Muscle of back (tissue), 11 donors: ENCODE data around the gene BABAM2. TPM values are rescaled to one million over a fixed set of nuclear protein-coding genes. Genes with fewer than 3 reads are reported as not detected.

Source experiments
- DNase-seq, 3 donors: peaks; one replicate each; pipeline versions ENCODE4 v3.0.0 to v3.0.0-alpha.2; 2013
- polyA plus RNA-seq, 10 donors: library from polyadenylated mRNA; unstranded; fragments of 120-200 nt; gene quantifications; one replicate each; pipeline ENCODE4 v1.2.1, GENCODE V29; 2013; ENCODE audit not compliant: insufficient read length in 10 of 10

BABAM2 gene
- polyA plus RNA-seq, 10 donors: 19.7 to 26.0 (median 23.7) TPM

DNA sequence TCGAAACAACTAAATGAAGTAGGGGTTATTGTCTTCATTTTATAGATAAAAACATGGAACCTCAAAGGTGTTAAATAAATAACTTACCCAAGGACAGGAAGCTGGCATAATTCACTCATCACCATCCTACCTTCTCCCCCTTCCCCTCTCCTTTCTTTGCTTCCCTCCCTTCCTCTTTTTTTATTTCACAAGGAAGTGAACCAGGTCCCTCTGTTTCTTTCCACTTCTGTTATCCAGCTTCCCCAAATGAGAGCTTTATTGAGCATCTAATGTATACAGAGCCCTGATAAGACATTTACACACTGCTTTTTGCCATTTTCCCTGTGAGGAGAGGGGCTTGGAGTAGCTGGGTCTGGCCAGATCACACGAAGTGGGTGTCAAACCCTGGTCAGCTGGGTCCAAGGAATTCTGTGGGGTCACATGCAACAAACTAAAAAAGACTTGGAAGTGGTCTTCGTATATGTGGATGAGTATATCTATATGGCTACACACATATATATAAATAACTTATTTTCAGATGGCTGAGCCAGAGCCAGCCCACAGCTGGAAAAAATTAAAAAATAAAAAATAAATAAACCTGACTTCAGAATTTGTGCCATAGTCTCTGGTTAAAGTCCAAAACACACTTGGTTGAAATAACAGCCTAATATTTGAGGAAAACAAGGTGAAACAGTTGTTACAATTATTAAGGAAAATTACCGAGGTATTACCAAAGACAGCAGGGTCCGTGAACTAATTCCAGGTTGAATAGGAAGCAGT is 452.8 kb downstream of the BABAM2 start:
- no peak for DNase-seq

DNA sequence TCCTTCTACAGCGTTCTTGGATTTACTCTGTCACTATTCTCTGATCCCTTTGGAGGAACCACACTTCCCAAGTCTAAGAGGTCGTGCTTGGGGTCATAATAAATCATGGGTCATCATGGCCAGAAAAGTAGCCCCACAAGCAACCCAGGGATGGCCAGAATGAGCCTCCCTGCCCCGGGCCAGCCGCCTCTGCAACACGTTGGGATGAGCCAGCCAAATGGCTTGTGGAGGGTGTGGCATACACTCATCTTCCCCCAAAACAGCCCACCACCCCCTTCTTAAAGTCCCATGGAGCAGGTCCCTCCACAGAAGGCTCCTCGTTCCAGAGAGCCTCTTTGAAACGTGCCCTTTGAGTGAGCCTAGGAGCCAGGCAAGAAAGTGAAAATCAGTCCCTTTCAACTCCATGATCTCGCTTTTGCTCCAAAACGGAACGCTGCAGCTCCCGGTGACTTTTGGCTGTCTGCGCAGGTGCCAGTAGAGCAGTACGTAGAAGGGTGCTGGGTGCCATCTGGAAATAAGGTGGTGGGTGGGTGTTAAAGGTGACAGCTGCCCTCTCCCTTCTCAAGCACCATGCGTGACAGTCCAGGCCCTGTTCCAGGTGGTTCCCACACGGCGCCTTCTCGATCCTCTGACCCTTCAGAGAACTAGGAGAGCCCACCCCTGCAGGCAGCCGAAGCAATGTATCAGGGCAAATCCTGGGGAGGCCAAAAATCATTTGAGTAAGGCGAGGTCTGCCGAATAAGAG is 453.6 kb downstream of the BABAM2 start:
- DNase-seq: no peak

DNA sequence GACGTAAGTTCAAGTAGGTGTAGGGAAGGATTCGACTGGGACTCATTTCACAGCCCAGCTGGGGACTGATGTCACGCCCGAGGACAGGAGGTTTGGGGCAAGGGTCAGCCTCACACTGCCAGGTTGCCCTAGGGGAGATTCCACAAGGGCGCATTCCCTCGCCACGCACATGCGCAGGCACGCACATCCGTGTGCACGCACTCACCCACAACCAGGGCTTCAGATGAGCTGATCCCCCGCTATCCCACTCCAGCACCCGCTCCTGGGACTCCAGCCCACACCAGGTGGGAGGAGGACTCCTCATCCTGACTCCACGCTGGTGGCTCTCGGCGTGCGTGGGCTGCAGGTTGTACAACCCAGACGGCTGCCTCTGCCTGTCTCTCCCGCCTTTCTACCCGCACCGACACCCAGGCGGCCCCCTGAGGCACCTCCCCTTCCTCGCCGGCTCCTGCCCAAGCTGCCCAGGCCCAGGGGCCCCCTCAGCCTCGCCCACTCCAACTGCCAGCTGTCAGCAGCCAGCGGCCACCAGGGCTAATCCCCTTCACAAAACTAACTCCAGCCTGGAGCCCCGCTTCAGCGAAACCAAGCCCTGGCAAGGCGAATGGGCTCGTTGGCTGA is 454.3 kb downstream of the BABAM2 start:
- DNase-seq: peak in 1 of 3 donors; percentile 34

DNA sequence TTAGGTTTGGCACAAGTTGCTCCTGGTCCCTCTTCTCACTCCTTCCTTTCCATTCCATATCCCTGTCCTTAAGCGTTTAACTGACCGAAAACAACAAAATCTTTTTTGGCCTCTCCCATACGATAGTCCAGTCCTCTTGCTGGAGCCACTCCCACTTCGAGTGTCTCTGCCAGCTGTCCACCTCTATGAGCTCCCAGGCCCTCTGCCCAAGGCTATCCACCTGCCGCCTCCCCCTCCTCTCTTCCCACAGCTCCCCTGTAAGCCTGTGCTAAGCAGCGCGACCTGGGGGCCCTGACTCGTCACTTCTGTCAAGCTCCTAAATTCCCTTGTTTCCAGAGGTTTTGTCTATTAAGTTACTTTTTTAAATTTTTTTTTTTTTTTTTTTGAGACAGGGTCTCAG is 455.1 kb downstream of the BABAM2 start:
- DNase-seq: peak in 2 of 3 donors; percentile 43 to 46

DNA sequence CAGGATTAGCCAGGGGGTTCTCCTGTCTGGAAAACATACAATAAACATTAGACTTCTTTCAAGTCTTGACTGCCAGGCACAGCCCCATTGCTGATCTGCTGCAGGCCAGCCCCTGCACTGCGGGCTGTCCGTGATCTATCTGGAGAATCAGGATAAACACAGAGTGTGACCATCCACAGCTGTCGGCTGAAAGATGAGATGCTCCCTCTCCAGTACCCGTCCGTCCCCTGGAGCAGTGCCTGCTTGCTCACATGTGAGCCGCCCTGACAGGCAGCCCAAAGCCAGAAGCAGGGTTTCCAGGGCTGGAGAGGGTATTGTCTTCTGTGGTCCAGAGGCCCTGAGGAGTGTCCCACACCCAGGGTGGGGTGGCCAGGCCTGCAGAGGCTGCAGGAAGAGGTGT is 456.1 kb downstream of the BABAM2 start:
- peak; percentile 75 to 81 (median 80) for DNase-seq

GRCh38 chr2:28347193-28347592 is 456.7 kb downstream of the BABAM2 start:
- DNase-seq: no peak

DNA sequence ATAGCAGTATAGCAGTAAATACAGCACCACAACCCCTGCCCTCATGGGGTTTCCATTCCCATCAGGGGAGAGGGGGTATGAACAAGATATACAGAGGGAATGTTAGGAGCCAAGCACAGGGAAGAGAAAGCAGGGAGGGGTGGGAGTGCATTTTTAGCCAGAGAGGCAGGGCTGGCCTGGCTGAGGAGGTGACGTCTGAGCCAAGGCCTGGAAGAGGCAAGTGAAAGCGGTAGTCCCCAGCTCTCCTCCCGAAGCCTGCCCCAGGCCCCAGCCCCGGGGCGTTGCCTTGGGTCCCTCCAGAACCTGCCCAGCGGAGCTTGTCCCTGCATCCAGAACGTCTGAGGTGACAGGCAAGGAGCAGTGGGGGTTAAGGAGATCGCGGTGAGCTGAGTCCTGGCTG is 457.1 kb downstream of the BABAM2 start:
- no peak for DNase-seq

DNA sequence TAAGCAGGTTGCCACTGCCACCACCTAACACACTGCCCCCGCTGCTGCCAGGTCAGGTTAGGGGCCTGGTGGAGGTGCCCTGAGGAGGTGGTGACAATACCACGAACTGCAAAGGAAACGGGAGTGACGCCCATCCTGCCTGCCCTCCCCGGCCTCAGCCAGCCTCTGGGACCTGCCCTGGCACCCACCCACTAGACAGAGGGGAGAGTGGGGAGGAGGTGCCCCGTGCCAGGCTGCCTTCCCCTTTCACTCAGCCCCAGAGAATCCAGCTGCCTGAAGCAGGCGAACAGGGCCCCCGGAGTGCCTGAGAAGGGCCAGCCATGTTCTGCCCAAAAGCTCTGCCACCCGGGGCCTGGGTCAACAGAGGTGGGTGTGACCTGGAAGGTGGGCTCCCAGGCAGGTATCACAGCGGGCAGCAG is 457.6 kb downstream of the BABAM2 start:
- DNase-seq: no peak

DNA sequence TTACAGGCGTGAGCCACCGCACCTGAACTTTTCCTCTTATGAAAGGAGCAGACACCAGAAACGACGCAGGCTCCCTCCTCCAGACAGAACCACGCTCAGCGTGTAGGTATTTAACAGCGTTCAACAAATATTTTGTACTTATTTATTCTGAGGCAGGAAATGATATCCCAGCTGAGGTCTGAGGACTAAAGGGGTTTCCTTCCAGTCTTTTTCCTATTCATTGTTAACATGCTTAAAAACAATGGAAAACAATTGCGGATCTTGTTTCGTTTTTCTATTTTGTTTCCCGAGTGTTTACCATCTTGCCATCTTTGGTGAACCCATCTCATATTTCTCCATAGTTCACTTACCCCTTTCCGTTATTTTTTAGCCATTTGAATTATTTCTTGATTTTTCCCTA is 458.4 kb downstream of the BABAM2 start:
- no peak for DNase-seq

DNA sequence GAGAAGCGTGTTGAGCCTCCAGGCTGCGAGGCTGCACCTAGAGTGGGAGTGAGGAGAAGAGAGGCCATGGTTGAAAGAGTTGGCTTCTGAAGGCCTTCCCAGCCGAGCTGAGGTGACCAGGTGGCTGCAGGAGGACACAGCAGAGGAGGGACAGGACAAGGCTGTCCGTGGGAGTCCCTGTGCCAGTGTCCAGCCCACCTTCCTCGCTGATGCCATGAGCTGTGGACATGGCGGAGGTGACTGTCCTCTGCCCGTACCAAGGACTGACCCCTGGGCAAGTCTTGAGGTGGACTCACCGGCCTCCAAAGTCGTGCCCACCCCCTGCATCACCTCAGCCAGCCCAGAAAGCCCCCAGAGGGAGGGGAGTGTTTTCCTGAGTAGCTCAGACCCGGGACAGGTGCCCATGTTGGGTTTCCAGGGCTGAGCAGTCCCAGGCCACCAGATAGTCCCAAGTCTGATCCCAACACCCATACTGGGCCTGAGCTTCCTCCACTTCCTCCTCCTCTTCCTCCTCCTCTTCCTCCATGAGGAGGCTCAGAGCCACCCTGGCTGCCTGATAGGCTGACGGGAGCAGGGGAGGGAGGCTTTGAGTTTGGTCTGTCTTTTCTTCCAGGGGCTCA is 459.1 kb downstream of the BABAM2 start:
- DNase-seq: no peak

- DNase-seq: no peak
These were observed 459.7 kb downstream of the BABAM2 start for GRCh38 chr2:28350196-28350595.

DNA sequence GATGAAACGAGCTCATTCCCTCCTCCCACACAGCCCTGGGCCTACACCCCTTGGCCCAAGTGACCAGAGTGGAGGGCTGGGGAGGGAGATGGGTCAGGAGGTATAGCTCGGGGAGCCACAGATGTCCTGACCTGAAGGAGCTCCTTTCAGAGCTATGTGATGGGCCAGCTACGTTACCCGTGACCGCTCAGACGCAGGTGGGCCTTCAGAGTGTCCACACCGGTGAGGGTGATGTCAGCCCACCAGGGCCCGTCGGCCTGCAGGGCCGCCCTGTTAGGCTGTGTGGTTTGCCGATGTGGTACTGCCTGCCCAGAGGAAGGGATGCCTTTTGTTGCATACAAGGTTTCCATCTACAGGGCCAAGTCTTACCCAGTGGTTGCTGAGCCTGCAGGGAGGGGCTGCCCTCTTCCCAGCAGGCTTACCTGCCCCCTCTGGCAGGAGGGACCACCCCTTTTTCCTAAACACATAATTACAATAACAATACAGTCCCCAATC is 460.3 kb downstream of the BABAM2 start:
- DNase-seq: no peak

DNA sequence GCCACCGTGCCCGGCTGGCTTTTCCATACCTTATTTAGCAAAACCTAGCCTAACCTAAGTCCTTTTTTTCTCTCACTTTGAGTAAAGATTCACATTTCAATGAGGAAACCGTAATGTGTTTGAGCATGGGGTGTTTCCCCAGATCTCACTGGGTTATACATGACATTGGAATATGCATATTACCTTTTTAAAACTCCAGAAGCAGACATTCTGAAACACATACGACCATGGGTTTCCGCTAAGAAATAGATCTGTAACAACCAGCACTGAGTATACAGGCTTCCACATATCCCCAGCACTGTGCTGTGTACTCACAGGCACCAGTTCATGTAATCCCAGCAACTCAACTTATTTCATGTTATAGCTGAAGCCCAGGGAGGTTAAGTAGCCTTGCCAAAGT is 461.1 kb downstream of the BABAM2 start:
- DNase-seq: no peak

- DNase-seq: peak in 1 of 3 donors; percentile 62
These were observed 461.6 kb downstream of the BABAM2 start for GRCh38 chr2:28352104-28352503.

DNA sequence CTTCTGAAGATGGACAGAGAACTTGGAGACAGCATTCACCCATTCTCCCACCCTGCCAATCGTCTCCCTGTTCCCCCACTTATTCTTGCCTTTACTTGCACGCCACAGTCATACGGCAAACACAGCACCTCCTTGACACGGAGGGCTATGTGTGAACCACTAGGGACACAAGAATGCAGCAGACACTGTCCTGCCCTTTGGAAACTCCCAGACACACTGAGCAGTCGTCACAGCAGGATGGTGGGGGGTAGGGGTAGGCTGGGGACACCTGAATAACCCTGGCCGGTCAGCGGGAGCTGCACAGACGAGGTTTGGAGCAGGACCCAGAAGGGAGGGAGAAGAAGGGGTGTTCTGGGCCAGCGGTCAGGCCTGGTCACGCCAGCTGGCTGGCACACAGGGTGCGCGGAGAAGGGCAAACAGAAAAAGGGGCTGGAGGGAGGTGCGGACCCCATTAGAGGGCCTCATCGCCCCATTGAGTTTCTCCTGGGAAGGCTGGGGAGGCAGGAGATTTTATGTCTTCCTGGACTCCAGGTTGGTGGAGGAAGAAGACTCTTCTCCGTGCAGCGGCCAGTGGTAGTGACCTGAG is 462.2 kb downstream of the BABAM2 start:
- DNase-seq: no peak

GRCh38 chr2:28354920-28355520 is 464.5 kb downstream of the BABAM2 start:
- DNase-seq: no peak

DNA sequence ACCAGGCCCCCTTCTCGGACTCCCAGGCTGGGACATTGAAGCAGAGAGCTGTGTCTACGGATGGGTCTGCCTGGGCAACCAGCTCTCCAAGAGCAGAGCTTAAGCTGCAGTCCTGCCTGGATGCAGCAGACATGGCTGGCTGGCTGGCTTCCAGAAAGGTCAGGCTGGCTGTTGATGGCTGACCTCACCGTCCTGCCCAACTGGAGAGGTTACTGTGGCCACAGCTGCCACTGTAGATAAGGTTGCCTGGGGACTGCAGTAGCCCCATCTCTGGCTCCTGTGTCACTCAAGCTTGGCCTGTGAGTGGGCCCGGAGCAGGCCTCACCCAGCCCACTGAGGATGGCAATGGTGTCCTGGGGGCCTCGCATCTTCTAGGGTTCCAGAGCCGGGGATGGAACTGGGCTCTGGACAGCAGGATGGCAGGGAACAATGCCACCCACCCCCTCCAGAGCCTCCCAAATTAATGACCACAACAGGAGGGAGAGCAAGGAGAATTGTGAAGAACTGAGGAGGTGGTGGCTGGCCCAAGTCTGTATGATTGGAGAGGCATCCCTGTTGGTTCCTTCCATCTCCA is 465.1 kb downstream of the BABAM2 start:
- DNase-seq: peak in 2 of 3 donors; percentile 56 to 68

- DNase-seq: peak; percentile 85 to 93 (median 88)
These were observed 465.8 kb downstream of the BABAM2 start for GRCh38 chr2:28356095-28356911.

- peak in 1 of 3 donors; percentile 35 for DNase-seq
These were observed 466.5 kb downstream of the BABAM2 start for GRCh38 chr2:28357055-28357454.
